ENCODE data around the gene ATP6V1G2.
"Not testable (repeated sequence)": the region's sequence is repeated elsewhere in the genome, so short reads cannot be mapped to it uniquely, and the experiment has no call there.

Gene ATP6V1G2

GRCh38 chr6:31525932-31526591 is 20.3 kb downstream of the ATP6V1G2 start:
- no peak for DNase-seq

DNA sequence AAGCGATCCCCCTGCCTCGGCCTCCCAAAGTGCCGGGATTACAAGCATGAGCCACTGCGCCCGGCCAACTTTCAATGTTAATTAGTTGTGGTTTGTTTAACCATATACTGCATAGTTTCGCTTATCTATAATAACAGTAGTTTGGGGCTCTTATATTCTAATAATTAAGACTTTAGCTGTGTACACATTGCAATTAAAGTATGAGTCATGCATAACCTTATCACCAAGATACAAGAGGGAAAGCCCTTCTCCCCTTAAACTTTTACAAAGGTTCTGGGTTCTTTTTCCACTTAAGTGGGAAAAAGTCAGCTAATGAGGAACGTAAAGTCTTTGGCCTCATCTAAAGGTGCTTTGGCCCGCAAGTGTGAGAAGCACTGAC is 20.9 kb downstream of the ATP6V1G2 start:
- no peak for DNase-seq

GRCh38 chr6:31521835-31522234 is 24.6 kb downstream of the ATP6V1G2 start:
- DNase-seq: no peak

DNA sequence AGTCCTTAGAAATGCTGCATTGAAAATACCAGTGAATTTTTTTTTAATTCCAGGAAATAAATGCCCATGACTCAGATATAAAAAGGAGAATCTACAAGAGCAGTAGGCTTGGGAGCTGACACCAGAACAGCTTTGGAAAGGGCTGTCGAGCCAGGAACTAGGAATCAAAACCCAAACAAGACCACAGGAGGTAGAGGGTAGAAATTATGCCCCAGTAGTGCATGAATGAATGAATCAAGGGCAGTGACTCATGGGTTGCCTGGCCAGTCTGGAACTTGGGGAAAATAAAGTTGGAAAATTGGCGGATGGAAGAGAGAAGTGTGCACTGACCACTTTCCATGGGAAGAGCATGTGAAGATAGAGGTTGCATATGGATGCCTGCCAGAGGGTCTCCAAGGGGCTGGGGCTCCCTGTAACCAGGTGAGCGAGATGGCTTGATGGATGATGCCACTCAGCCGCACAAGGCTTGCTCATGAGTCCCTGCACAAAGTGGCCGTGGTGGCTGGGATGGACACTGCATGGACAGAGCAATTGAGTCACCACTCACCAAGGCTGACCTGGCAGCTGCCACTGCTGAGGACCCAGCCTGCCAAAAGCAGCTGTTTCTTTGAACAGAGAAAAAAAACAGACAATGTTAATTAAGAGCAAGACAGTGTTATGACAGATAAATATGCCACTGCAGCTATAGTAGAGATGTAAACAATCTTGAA is 32.8 kb downstream of the ATP6V1G2 start:
- no peak for DNase-seq

DNA sequence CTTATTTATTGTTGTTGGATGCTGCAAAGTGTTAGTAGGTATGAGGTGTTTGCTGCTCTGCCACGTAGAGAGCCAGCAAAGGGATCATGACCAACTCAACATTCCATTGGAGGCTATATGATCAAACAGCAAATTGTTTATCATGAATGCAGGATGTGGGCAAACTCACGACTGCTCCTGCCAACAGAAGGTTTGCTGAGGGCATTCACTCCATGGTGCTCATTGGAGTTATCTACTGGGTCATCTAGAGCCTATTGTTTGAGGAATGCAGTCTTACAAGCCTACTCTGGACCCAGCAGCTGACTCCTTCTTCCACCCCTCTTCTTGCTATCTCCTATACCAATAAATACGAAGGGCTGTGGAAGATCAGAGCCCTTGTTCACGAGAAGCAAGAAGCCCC is 36.4 kb downstream of the ATP6V1G2 start:
- no peak for DNase-seq

GRCh38 chr6:31509036-31509435 is 37.4 kb downstream of the ATP6V1G2 start:
- not testable (repeated sequence) for DNase-seq

GRCh38 chr6:31502586-31502985 is 43.8 kb downstream of the ATP6V1G2 start:
- DNase-seq: no peak

DNA sequence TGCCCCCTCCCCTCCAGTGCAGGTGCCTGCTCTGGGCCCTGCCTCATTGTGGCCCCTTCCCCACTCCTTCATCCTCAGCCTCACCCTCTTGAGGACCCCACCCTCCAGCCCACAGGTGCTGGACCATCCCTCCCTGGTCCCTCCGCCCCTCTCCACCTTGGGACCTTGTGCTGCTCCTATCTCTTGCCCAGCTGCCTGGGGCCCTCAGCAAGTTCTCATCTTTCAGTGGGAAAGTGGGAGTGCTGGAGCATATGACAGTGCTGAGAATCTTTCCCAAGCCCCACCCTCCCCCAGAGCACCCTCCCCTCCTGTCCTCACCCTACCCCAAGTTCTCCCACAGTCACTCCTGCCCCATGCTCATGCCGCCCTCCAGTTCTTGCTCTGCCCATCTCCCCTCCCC is 46.8 kb downstream of the ATP6V1G2 start:
- not testable (repeated sequence) for DNase-seq

GRCh38 chr6:31498748-31499147 is 47.7 kb downstream of the ATP6V1G2 start:
- DNase-seq: no peak

- no peak for DNase-seq
These were observed 48.6 kb downstream of the ATP6V1G2 start, which contains the start of gene MICB for GRCh38 chr6:31497531-31498476. MICB (plus strand) TSS chr6:31498145; CDS start chr6:31498194, 49 bp downstream.

GRCh38 chr6:31496826-31497225 is 49.6 kb downstream of the ATP6V1G2 start:
- DNase-seq: not testable (repeated sequence)

DNA sequence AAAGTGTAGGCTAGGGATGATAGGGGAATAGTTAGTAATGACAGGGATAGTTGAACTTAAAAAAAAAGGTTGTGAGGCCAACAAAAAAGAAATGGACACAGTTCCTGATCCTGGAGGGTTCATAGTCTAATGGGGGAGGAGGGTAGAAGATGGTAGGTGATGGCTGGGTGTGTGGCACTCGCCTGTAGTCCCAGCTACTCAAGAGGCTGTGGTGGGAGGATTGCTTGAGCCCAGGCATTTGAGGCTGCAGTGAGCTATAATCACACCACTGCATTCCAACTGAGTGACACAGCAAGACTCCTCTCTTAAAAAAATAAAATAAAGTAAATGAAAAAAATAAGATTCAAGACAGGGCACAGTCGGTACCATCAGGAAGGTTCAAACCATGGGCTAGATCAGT is 50.8 kb downstream of the ATP6V1G2 start:
- DNase-seq: no peak

Measured in NCI-H510A (cell line).